ENCODE measurements around the gene RABGEF1.

DNA sequence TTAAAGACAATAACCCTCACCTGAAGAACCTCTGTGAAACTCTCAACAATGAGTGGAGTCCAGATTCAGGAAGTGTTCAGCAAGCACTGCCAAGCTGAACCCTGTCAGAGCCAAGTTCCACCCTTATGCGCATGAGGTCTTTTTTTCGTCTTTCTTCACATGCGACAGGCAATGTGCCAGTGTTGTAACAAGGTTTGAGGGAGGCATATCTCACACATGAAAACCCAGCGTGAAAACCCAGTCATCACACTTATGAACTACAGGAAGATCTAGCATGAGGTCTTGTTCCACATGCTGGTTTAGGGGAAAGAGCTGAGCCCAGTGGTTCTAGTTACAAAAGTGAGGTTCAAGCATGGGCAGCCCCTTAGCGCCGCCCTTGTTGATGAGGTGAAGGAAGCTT, 49.7 kb downstream of the RABGEF1 start:
- TF ChIP-seq EZH2 (IDR thresholded peaks at IDR 0.05; ENCODE audit: low read depth), result no peak
- TF ChIP-seq, protein P1, sequence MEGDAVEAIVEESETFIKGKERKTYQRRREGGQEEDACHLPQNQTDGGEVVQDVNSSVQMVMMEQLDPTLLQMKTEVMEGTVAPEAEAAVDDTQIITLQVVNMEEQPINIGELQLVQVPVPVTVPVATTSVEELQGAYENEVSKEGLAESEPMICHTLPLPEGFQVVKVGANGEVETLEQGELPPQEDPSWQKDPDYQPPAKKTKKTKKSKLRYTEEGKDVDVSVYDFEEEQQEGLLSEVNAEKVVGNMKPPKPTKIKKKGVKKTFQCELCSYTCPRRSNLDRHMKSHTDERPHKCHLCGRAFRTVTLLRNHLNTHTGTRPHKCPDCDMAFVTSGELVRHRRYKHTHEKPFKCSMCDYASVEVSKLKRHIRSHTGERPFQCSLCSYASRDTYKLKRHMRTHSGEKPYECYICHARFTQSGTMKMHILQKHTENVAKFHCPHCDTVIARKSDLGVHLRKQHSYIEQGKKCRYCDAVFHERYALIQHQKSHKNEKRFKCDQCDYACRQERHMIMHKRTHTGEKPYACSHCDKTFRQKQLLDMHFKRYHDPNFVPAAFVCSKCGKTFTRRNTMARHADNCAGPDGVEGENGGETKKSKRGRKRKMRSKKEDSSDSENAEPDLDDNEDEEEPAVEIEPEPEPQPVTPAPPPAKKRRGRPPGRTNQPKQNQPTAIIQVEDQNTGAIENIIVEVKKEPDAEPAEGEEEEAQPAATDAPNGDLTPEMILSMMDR (conservative IDR thresholded peaks at IDR 0.05), result no peak

Data from PC-9 (cell line).